A673 (cell line): Measurements from ENCODE around the gene TMEM62. TPM values are rescaled to one million over a fixed set of nuclear protein-coding genes. Genes with fewer than 3 reads are reported as not detected.
"Not testable (repeated sequence)": the region's sequence is repeated elsewhere in the genome, so short reads cannot be mapped to it uniquely, and the experiment has no call there.

Experiments used
- BruUV-seq: library from RNA; stranded (reverse); fragments of 400-500 nt; replicated peaks from 2 replicates; lab custom pipeline; 2021; lab: Mats Ljungman, UMichigan
- CTCF ChIA-PET: fragments of 300-600 bp; sonication (Branson Sonifier 250); formaldehyde crosslinking; loops from one replicate; lab custom pipeline; 2022; ENCODE audit warnings: antibody characterized with exemption; lab: Charles Lee
- POLR2A ChIA-PET: fragments of 300-600 bp; sonication (Branson Sonifier 250); formaldehyde crosslinking; loops from one replicate; lab custom pipeline; 2022; ENCODE audit warnings: antibody characterized with exemption; ENCODE audit not compliant: low non-redundant PET; lab: Charles Lee
- DNase-seq: peaks from one replicate; pipeline ENCODE4 v3.0.0-alpha.2; 2015; ENCODE audit warnings: low spot score
- H3K27ac ChIP-seq: fragments of 200-600 bp; sonication (generic); 2 replicates; pipeline ENCODE4 v1.5.1; 2016; ENCODE audit warnings: mixed run types, low read depth, mild to moderate bottlenecking, mixed read lengths, antibody characterized with exemption, low read length; ENCODE audit not compliant: poor library complexity, severe bottlenecking
- H3K27me3 ChIP-seq: fragments of 200-600 bp; sonication (generic); replicated peaks from 2 replicates; pipeline ENCODE4 v1.6.1; 2017; ENCODE audit warnings: mixed run types, low read depth, mild to moderate bottlenecking, mixed read lengths, antibody characterized with exemption, low read length; ENCODE audit not compliant: insufficient read depth, poor library complexity
- H3K36me3 ChIP-seq: fragments of 200-600 bp; sonication (generic); 2 replicates; pipeline ENCODE4 v1.6.1; 2016; ENCODE audit warnings: mixed run types, mild to moderate bottlenecking, mixed read lengths, antibody characterized with exemption, low read length; ENCODE audit not compliant: insufficient read depth, poor library complexity, severe bottlenecking
- H3K4me1 ChIP-seq: fragments of 200-600 bp; sonication (generic); 2 replicates; pipeline ENCODE4 v1.6.1; 2017; ENCODE audit warnings: mixed run types, mild to moderate bottlenecking, mixed read lengths, antibody characterized with exemption, low read length; ENCODE audit not compliant: insufficient read depth, poor library complexity, severe bottlenecking
- H3K4me3 ChIP-seq: fragments of 200-600 bp; sonication (generic); 2 replicates; pipeline ENCODE4 v1.5.1; 2016; ENCODE audit warnings: low read depth, mixed run types, mild to moderate bottlenecking, mixed read lengths, low read length; ENCODE audit not compliant: poor library complexity, severe bottlenecking
- H3K9me3 ChIP-seq: fragments of 200-600 bp; sonication (generic); 2 replicates; pipeline ENCODE4 v1.6.1; 2016; ENCODE audit warnings: mixed run types, low read depth, mild to moderate bottlenecking, mixed read lengths, antibody characterized with exemption, low read length; ENCODE audit not compliant: poor library complexity, severe bottlenecking
- EZH2 ChIP-seq: fragments of 200-600 bp; sonication (generic); IDR thresholded peaks from 2 replicates; pipeline ENCODE4 v1.6.1; 2017; ENCODE audit warnings: borderline replicate concordance, low read depth, mild to moderate bottlenecking, mixed read lengths, antibody characterized with exemption, low read length; ENCODE audit not compliant: poor library complexity, severe bottlenecking
- intact Hi-C: fragments of 100-400 bp; cut with micrococcal nuclease; formaldehyde crosslinking; loops from one replicate; pipeline ENCODE4 v1.10.0; 2022; ENCODE audit not compliant: unreplicated experiment
- total RNA-seq: library from RNA; stranded (reverse); gene quantifications from 2 replicates; pipeline ENCODE4 v1.2.3, GENCODE V29; 2021
- TF ChIP-seq, protein P1 (sequence below): fragments of 300-800, 200-600 bp; sonication (generic); conservative IDR thresholded peaks from 2 replicates; pipeline ENCODE4 v1.5.1; 2017; ENCODE audit warnings: low read depth, mild to moderate bottlenecking, antibody characterized with exemption, low read length, moderate library complexity, mixed read lengths

Gene TMEM62
- total RNA-seq, 1 experiment from 2014 or later, result 5.4 TPM

DNA sequence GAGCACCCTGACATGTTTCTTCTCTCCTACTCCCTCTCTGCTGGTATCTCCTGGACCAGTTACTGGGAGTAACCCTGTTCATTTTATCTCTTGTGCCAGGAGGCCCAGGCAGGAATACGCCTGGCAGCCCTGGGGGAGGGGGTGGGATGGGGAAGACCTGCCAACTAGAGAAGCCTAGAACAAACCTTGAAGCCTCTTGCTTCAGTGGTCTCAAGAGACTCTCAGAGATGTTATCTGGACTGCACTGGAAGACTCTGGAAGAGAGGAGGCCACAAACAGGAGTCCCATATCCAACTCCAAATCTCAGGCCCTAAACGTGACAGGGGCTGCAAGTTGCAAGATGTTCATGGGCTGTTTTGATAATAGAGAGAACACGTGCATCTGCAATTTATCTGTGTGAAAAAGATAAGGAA, 87.6 kb downstream of the TMEM62 start, which contains the start of gene EPB42:
Gene EPB42, minus strand, starts transcription at position 28 of the 413 bp plus-strand sequence. CDS start 193 bp downstream, outside the sequence.
- Histone ChIP-seq H3K9me3 (no peaks in the 10 kb centered on the region), H3K36me3 (no peaks in the 10 kb centered on the region), H3K27ac (no peak within 1 kb of the TSS), H3K4me3 (no peak within 1 kb of the TSS), H3K27me3 (no peaks in the 10 kb centered on the region), H3K4me1 (no peaks in the 10 kb centered on the region)
- intact Hi-C loops, result no loop called here
- POLR2A ChIA-PET, result no interaction called here
- CTCF ChIA-PET, result no interaction called here
- BruUV-seq, result no TSS peak
- no peak for TF ChIP-seq EZH2
- TF ChIP-seq, protein P1, sequence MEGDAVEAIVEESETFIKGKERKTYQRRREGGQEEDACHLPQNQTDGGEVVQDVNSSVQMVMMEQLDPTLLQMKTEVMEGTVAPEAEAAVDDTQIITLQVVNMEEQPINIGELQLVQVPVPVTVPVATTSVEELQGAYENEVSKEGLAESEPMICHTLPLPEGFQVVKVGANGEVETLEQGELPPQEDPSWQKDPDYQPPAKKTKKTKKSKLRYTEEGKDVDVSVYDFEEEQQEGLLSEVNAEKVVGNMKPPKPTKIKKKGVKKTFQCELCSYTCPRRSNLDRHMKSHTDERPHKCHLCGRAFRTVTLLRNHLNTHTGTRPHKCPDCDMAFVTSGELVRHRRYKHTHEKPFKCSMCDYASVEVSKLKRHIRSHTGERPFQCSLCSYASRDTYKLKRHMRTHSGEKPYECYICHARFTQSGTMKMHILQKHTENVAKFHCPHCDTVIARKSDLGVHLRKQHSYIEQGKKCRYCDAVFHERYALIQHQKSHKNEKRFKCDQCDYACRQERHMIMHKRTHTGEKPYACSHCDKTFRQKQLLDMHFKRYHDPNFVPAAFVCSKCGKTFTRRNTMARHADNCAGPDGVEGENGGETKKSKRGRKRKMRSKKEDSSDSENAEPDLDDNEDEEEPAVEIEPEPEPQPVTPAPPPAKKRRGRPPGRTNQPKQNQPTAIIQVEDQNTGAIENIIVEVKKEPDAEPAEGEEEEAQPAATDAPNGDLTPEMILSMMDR, result no peak
- no peak for DNase-seq

DNA sequence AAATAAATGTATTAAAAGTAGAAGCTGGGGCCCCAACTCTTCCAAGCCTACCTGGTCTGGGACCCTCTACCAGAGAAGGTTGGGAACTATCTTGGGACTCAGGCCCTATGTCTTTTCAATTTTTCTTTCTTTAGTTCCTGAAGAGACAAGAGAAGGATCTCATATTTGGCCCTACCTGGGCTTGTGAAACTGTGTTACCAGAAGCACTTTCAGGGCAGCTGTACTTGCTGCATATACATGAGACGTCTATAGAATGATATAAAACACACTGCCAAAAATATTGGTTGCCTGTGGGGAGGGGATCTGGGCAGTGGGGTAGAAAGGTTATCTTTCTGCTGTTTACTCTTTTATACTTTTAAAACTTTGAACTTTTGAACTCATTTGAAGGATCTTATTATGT, 88.0 kb downstream of the TMEM62 start:
- H3K4me1 ChIP-seq, result no peaks in the 10 kb centered on the region
- no peaks in the 10 kb centered on the region for H3K9me3 ChIP-seq
- POLR2A ChIA-PET, result no interaction called here
- no peak for DNase-seq
- CTCF ChIA-PET, result no interaction called here
- intact Hi-C loops, result no loop called here
- H3K27me3 ChIP-seq, result no peaks in the 10 kb centered on the region
- TF ChIP-seq EZH2, result no peak
- TF ChIP-seq, protein P1, result no peak
- no TSS peak for BruUV-seq
- H3K4me3 ChIP-seq, result no peak overlapping the region
- H3K36me3 ChIP-seq, result no peaks in the 10 kb centered on the region
- no peak overlapping the region for H3K27ac ChIP-seq

DNA sequence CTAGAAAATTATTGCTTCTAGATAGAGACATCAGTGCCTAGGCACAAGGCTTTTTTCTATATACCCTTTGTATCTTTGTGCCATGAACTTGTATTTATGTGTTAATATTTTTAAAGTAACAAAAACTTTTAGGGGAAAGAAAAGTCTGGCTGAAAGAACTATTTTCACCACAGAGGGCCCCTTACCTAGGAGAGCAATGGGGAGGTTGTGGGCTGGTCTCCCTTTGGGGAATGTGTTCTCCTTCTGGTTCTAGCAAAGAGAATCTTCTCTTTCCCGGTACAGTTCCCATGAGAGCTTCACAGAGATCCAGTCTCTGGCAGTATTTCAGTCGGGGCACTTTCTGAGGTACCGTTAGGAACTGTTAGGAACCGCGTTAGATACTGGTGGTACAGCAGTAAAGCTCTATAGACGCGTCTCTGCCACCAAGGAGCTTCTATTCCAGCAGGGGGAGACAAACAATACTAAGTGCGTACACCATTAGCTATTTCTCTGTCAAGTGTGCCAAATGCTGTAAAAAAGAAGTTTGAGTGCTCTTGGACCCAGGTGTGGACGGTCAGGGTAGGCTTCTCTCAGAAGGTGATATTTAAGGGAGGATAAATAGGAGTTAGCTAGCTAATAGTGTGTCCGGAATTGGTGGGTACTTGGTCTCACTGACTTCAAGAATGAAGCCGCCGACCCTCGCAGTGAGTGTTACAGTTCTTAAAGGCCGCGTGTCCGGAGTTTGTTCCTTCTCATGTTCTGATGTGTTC, 92.0 kb downstream of the TMEM62 start:
- H3K27ac ChIP-seq, result no peak overlapping the region
- H3K27me3 ChIP-seq, result no peaks in the 10 kb centered on the region
- no TSS peak for BruUV-seq
- peak; percentile 78 for DNase-seq
- ChIA-PET POLR2A (no interaction called here), CTCF (interaction anchor here (0.6 to 2.3 kb wide), 11 partner anchors 14 to 102 kb away, joined by 3 to 47 read pairs (median 5); partner anchors contain the start of gene TGM5)
- H3K9me3 ChIP-seq, result no peaks in the 10 kb centered on the region
- H3K36me3 ChIP-seq, result no peaks in the 10 kb centered on the region
- H3K4me3 ChIP-seq, result no peak overlapping the region
- TF ChIP-seq, protein P1, result peak; percentile 86
- no peak for TF ChIP-seq EZH2
- intact Hi-C loops, result loop anchor here (2.0 kb wide), 1 partner anchor 59 kb away; no protein-coding TSS in a partner anchor
- H3K4me1 ChIP-seq, result no peaks in the 10 kb centered on the region

DNA sequence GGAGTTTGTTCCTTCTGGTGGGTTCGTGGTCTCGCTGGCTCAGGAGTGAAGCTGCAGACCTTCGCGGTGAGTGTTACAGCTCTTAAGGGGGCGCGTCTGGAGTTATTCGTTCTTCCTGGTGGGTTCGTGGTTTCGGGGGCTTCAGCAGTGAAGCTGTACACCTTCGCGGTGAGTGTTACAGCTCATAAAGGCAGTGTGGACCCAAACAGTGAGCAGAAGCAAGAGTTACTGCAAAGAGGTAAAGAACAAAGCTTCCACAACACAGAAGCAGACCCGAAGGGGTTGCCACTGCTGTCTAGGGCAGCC, 92.5 kb downstream of the TMEM62 start:
- intact Hi-C loops, result loop anchor here (2.0 kb wide), 1 partner anchor 59 kb away; no protein-coding TSS in a partner anchor
- BruUV-seq, H3K27ac ChIP-seq, POLR2A ChIA-PET, H3K4me1 ChIP-seq, H3K9me3 ChIP-seq, H3K36me3 ChIP-seq, H3K27me3 ChIP-seq, DNase-seq, H3K4me3 ChIP-seq: not testable (repeated sequence)
- CTCF ChIA-PET, result interaction anchor here (0.6 to 2.3 kb wide), 8 partner anchors 15 to 70 kb away, joined by 3 to 47 read pairs (median 7); no protein-coding TSS in a partner anchor
